Measurements from ENCODE around the gene STIM2. TPM values are rescaled to one million over a fixed set of nuclear protein-coding genes. Genes with fewer than 3 reads are reported as not detected.
"Not testable (repeated sequence)": the region's sequence is repeated elsewhere in the genome, so short reads cannot be mapped to it uniquely, and the experiment has no call there.

The STIM2 gene
- polyA plus RNA-seq, 3 donors = 8.6 to 16.5 (median 8.8) TPM

GRCh38 chr4:26826721-26827120 lies 33.9 kb upstream of the STIM2 start:
- peaks cover 8 to 10% of the 10 kb centered on the region in 2 donors for H3K9me3 ChIP-seq (replicated peaks in 1 of 2; ENCODE audit: control insufficient read depth in 1 of 2, insufficient read depth in 1 of 2, low read length in 2 of 2)
- no peaks in the 10 kb centered on the region for H3K36me3 ChIP-seq (replicated peaks in 1 of 2; ENCODE audit: control insufficient read depth in 1 of 2, insufficient read depth in 2 of 2, low read length in 2 of 2)
- H3K27me3 ChIP-seq (ENCODE audit: control insufficient read depth in 2 of 2, insufficient read depth in 2 of 2, low read length in 2 of 2) = peaks cover 10 to 15% of the 10 kb centered on the region in 2 donors
- peak overlapping the region in 2 of 3 experiments; percentile 27 to 59 for H3K4me3 ChIP-seq (replicated peaks in 1 of 3; ENCODE audit: low read depth in 2 of 3, low read length in 3 of 3)
- peaks cover 15 to 20% (median 19%) of the 10 kb centered on the region in 3 donors for H3K27me3 Mint-ChIP-seq (ENCODE audit: low read depth in 3 of 3)
- H3K9me3 Mint-ChIP-seq = peaks cover 2 to 14% (median 11%) of the 10 kb centered on the region in 7 donors
- no peak overlapping the region for H3K9ac ChIP-seq (ENCODE audit: insufficient read depth, low read length, poor library complexity, severe bottlenecking)
- no peaks in the 10 kb centered on the region for H4K20me1 ChIP-seq (ENCODE audit: insufficient read depth, low read length)
- TF ChIP-seq CTCF (IDR thresholded peaks at IDR 0.05) = no peak
- intact Hi-C loops (cut with micrococcal nuclease) = no loop called here
- H3K4me2 ChIP-seq (replicated peaks; ENCODE audit: extremely low read depth, low read length, poor library complexity, severe bottlenecking) = peak overlapping the region; percentile 60
- H3K36me3 Mint-ChIP-seq = peaks cover 0 to 9% of the 10 kb centered on the region in 2 donors
- H3K79me2 ChIP-seq (ENCODE audit: insufficient read depth, low read length) = no peaks in the 10 kb centered on the region
- peak overlapping the region; percentile 55 to 95 (median 86) for H3K27ac Mint-ChIP-seq
- DNase-seq = peak; percentile 82 to 88 (median 82)
- H2AFZ ChIP-seq (ENCODE audit: insufficient read depth, low read depth, low read length, poor library complexity, severe bottlenecking) = peak overlapping the region; percentile 52
- peak overlapping the region in 1 of 2 donors; percentile 58 for H3K27ac ChIP-seq (ENCODE audit: low read depth in 1 of 2, low read length in 2 of 2)
- peaks cover 53% of the 10 kb centered on the region for H3K4me1 Mint-ChIP-seq
- WGBS (ENCODE audit: insufficient coverage) = no CpG with 5 or more reads among the region's 9 CpGs
- H3K4me3 Mint-ChIP-seq = peak overlapping the region; percentile 56 to 78
- peaks cover 42 to 45% of the 10 kb centered on the region in 2 donors for H3K4me1 ChIP-seq (ENCODE audit: control insufficient read depth in 1 of 2, insufficient read depth in 2 of 2, low read length in 2 of 2)

GRCh38 chr4:26827336-26827735 lies 33.3 kb upstream of the STIM2 start:
- H3K27ac ChIP-seq (ENCODE audit: low read depth in 1 of 2, low read length in 2 of 2); H3K4me3 ChIP-seq (replicated peaks in 1 of 3; ENCODE audit: low read depth in 2 of 3, low read length in 3 of 3); H3K9ac ChIP-seq (ENCODE audit: insufficient read depth, low read length, poor library complexity, severe bottlenecking); H3K36me3 ChIP-seq (replicated peaks in 1 of 2; ENCODE audit: control insufficient read depth in 1 of 2, insufficient read depth in 2 of 2, low read length in 2 of 2); H3K36me3 Mint-ChIP-seq; intact Hi-C loops (cut with micrococcal nuclease); H2AFZ ChIP-seq (ENCODE audit: insufficient read depth, low read depth, low read length, poor library complexity, severe bottlenecking); H4K20me1 ChIP-seq (ENCODE audit: insufficient read depth, low read length); DNase-seq; H3K79me2 ChIP-seq (ENCODE audit: insufficient read depth, low read length): not testable (repeated sequence)
- peaks cover 50% of the 10 kb centered on the region for H3K4me1 Mint-ChIP-seq
- Histone ChIP-seq H3K4me1 (ENCODE audit: control insufficient read depth in 1 of 2, insufficient read depth in 2 of 2, low read length in 2 of 2) (peaks cover 36 to 39% of the 10 kb centered on the region in 2 donors), H3K4me2 (replicated peaks; ENCODE audit: extremely low read depth, low read length, poor library complexity, severe bottlenecking) (peak overlapping the region; percentile 60), H3K9me3 (replicated peaks in 1 of 2; ENCODE audit: control insufficient read depth in 1 of 2, insufficient read depth in 1 of 2, low read length in 2 of 2) (peaks cover 8 to 10% of the 10 kb centered on the region in 2 donors), H3K27me3 (ENCODE audit: control insufficient read depth in 2 of 2, insufficient read depth in 2 of 2, low read length in 2 of 2) (peaks cover 10 to 11% of the 10 kb centered on the region in 2 donors)
- H3K9me3 Mint-ChIP-seq = peaks cover 2 to 14% (median 9%) of the 10 kb centered on the region in 7 donors
- H3K27me3 Mint-ChIP-seq (ENCODE audit: low read depth in 3 of 3) = peaks cover 15 to 19% (median 17%) of the 10 kb centered on the region in 3 donors
- 76% methylated on average over 4 of the region's 6 CpGs for WGBS (ENCODE audit: insufficient coverage)
- peak overlapping the region in 1 of 2 donors; percentile 43 for H3K4me3 Mint-ChIP-seq
- peak overlapping the region in 5 of 7 donors; percentile 26 to 95 (median 72) for H3K27ac Mint-ChIP-seq
